HG03432 (cell line): Measurements from ENCODE around the gene AKAP8.
"Not testable (repeated sequence)": the region's sequence is repeated elsewhere in the genome, so short reads cannot be mapped to it uniquely, and the experiment has no call there.

ENCODE experiments used
- ATAC-seq: cut with Tn5 transposase; IDR thresholded peaks from one replicate; pipeline ENCODE4 v1.9.1; 2021; ENCODE audit warnings: mild to moderate bottlenecking, moderate library complexity; ENCODE audit not compliant: unreplicated experiment

AKAP8 gene

DNA sequence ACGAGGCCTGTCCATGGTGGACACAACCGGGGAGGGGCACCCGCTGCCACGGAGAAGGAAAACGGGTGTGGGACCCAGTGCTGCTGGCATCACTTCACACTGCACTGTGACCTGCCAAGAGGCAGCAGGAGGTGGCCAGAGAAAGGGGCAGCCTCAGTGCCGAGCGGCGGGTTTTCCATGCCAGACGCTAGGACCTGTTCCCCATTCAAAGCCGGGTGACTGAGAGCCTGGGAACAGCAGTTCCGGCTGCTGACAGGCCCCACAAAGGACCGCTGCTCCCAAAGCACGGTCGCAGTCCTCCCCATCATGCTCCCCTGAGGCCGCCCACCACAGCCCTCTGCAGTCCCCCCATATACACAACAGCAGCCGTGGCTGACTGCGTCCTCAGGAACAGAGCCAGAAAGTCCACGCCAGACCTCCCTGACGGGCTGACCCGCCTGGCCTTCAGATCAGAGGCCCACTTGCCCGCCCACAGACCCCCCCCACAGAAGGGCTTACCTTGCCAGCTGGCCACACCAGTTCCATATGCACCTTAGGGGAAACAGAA is 5.4 kb downstream of the AKAP8 start:
- no peak for ATAC-seq

DNA sequence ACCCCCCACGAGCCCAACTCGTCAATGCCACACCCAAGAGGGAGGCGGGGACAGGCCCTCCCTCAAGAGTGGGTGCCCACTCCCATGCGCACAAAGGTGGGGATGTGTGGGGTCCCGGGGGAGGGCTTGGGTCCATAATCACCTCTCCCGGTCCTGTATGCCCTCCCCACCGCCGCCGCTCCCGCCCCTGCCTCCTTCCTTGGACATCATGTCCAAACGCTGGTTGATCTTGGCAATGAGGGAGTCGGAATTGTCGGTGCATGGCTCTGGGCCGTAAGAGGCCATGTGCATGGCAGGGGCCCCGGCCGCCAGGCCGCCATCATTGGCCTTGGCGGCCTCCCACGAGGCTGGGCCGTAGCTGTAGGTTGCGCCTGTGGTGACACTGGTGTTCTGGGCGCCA is 5.9 kb downstream of the AKAP8 start:
- ATAC-seq = no peak

DNA sequence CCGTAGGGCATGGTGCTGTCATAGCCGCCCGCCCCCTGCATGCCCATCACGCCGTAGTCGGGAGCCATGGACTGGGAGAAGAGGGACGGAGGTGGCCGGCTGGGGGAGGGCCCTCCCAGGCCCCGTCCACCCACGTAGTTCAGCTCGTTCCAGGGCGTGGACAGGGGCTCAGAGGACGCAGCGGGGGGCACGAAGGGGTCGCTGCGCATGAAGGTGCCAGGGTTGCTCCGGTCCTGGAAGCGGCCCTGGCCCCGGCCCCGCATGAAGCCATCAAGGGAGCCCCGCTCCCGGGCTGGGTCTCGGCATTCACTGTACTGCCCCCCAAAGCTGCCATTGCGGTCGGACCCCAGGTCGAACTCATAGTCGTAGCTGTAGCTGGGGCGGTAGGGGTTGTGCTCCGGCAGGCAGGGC is 6.7 kb downstream of the AKAP8 start:
- no peak for ATAC-seq

DNA sequence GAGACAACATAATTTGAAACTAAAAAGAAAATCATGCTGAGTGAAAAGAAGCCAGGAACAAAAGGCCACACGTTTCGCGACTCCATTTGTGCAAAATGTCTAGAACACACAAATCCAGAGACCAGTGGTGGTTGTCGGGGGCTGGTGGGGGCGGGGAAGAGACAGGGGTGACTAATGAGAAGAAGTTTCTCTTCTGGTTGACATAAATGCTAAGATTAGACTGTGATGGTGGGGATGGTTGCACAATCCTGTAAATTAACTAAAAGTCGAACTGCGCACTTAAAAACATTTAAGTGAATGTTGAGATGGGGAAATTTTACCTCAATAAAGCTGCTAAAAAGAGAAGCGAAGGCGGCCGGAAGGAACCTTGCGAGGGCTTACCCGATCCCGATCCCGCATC is 7.1 kb downstream of the AKAP8 start:
- no peak for ATAC-seq

DNA sequence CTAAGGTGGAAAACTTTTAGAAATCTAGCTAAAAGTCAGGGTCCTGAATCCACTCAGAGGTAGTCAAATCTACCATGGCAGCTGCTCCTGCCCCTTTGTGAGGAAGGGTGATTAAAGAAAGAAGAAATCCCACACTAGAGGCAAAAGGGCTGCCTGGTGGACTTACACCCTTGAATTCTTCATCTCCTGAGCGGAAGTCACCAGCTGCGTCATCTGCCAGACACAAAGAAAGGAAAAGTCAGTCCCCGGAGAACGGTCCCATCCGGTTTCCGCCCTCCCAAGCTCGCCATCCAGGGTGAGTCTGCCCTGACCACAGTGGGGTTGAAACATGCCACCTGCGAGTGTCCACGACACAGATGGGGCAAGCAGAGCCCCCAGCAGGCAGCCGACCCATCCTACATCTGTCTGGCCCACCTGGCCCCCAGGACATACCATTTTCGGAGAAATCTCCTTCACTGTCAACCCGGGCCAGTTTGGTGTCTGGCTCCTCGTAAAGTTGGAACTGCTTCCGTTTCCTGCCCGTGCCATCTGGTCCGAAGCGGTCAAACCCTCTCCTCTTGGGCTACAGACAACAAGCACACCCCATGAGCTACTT is 7.7 kb downstream of the AKAP8 start:
- ATAC-seq = no peak

DNA sequence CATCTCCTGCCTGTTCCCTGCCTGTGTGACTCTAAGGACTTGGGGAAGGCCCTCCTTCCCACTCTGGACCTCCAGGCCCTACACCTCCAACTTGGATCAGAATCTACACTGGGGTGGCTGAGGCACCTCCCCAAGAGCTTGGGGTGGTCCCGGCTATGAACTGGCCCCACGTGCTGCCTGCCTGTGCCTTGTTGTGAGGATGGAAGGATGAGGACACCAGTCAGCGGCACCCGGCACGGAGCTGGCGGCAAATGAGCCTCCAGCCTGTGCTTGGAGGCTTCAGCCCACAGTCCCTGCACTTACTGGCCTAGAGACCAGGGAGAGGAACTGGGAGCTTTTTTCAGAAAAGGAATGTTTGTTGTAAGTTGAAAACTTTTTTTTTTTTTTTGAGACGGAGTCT is 8.5 kb downstream of the AKAP8 start:
- ATAC-seq = no peak

DNA sequence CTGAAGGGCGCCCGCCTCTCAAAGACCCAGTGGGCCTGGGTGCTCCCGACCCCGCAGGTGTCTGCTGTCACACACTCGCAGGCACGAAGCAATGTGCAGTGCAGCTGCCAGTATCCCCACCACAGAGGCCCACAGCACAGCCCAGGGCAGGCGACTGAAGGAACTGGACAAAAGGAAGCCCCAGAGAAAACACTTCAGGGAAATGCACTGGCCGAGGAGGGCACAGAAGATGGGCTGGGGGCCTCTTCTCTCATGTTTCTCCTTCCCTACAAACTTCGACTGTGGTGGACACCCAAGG is 10.0 kb downstream of the AKAP8 start:
- ATAC-seq = no peak

DNA sequence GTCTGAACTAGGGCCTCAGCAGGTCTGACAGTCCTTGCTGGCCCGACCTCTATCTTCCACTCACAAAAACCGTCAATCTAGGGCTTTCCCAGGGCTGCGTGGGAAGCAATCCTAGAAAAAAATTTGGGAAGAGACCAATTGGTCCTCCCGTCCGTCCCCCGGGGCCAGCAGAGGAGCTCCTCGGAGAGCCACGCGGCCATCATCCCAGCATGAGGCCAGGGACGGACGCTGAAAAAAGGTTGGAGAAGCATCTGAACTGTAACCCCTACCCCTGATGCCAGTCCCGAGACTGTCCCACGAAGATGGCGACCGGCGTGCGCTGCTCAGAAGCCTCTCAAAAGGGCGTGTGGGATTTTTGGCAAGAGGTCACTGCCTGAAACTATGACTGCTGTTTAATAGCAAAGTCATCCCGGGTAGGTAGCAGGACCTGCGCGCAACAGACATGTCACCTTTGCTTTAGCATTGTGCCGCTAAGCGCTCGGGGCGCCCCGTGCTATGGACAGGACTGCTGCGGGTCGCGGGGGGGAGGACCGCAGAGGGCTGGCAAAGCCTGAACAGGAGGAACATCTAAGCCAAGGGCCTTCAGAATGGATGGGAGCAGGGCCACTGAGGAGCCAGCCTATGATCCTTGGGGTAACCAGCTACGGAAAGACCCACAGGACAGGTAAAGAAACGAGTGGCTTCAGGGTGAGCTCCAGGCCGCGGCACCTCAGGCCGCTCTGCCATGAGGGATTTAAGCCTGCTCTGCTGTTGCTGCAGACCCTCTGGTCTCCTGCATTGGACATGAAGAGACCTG is 10.6 kb downstream of the AKAP8 start:
- ATAC-seq = no peak

DNA sequence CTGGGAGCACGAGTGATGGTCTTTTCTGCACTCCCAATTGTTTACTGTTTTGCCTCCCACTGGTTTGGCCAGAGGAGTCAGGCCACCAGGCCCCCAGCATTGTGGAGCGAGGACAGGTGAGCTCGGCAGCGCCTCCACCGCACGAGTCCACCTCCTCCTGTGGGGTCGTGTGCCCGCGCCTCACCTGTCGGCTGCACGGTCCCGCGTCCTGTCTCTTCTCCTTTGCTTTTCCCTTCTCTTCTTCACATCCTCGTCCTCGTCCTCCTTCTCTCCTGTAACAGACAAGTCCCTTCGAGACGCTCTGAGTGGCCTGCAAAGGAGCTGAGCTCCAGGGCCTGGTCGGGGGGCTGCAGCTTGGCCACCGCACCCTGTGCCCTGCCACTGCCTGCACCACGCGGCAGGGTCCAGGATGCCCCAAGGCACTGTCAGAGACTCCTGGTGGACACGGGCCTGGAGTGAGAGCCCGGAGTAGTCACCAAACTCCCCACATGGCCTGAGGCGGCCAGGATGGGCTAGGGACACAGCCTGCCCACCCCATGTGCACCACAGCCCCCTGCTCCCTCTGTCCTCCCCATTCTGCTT is 11.4 kb downstream of the AKAP8 start:
- ATAC-seq = no peak

DNA sequence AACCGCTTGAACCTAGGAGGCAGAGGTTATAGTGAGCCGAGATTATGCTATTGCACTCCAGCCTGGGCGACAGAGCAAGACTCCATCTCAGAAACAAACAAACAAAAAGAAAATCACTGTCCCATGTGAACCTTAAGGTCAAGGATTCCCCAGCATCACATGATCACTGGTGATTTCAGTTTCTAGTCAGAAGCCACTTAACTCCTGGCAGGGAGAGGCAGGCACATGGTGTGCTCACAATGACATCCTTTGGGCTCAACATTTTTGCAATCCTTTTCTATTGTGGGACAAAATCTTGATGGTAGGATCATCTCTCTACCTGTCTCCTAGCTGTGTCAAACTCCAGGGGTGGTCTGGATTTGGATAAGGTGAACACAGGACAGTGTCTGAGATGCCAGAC is 12.1 kb downstream of the AKAP8 start:
- no peak for ATAC-seq

DNA sequence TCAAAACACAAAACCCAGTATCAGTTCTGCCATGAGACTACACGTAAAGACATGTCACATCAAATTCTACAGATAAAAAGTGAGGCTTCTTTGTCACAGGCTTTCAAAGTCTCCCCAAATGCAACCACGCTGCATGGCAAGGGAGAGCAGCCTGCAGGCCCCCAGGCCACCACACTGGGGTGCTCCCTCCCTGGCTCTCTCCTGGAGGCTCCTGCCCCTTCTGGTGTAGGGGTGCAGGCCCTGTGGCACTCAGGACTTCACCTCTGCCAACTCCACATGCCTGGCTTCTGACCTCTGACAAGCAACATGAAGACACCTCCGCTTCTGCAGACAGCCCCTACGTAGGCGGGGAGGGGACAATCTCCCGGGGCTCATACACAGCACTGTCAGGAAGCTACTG is 14.3 kb downstream of the AKAP8 start:
- ATAC-seq = no peak

DNA sequence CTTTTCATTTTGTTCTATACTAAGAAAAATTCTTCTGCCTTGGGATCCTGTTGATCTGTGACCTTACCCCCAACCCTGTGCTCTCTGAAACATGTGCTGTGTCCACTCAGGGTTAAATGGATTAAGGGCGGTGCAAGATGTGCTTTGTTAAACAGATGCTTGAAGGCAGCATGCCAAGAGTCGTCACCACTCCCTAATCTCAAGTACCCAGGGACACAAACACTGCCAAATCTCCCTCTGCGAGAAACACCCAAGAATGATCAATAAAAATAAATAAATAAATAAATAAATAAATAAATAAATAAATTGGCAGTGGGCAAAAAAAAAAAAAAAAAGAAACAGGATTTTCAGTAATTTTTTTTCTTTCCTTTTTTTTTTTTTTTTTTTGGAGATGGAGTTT is 15.8 kb downstream of the AKAP8 start:
- ATAC-seq = not testable (repeated sequence)

DNA sequence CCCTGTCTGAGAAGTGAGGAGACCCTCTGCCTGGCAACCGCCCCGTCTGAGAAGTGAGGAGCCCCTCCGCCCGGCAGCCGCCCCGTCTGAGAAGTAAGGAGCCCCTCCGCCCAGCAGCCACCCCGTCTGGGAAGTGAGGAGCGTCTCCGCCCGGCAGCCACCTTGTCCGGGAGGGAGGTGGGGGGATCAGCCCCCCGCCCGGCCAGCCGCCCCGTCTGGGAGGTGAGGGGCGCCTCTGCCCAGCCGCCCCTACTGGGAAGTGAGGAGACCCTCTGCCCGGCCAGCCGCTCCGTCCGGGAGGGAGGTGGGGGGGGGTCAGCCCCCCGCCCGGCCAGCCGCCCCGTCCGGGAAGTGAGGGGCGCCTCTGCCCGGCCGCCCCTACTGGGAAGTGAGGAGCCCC is 16.5 kb downstream of the AKAP8 start:
- not testable (repeated sequence) for ATAC-seq

DNA sequence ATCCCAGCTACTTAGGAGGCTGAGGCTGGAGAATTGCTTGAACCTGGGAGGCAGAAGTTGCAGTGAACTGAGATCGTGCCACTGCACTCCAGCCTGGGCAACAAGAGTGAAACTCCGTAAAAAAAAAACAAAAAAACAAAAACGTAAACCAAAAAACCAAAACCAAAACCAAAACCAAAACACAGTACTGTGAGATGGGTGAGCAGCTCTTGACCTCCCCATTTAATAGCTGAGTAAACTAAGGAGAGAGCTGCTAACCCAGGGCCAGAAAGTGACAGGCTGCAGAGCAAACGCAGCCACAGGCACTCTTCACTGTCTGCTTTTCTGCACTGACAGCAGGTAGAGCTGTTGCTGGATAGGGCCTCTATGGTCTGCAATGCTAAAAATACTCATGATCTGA is 19.6 kb downstream of the AKAP8 start:
- ATAC-seq = not testable (repeated sequence)

DNA sequence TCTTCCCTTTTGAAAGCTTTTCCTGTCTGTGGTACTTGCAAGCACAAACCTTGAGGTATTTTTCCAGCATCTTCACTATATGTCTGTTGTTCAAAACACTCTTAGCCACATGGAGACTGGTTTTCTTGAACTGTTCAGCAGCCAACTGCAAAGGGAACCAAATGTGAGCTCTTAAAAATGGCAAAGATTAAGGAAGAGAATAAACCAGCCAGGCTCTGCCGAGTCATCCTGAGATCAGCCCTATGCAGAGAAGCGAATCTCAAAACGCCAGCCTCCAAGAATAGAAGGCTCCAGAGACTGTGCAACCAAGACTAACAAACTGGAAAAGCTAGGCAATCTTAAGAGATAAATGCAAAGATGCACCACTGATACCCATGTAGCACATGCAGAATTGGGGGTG is 20.7 kb downstream of the AKAP8 start:
- no peak for ATAC-seq

DNA sequence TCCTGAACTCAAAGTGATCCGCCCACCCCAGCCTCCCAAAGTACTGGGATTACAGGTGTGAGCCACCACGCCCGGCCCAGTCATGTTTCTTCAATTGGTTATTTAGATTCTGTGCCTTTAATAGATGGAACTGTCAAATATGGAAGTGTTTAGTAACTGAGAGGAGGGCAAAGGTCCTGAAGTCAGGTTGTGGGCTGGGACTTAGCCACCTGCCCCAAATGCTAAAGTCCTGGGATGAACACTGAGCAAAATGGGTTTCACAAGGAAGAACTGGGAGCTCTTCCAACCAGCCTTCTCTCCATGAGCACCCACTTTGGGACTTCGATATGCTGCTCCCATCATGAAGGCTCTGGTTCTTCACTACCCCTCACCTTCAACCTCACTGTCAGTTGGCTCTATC is 21.7 kb downstream of the AKAP8 start:
- ATAC-seq = no peak

DNA sequence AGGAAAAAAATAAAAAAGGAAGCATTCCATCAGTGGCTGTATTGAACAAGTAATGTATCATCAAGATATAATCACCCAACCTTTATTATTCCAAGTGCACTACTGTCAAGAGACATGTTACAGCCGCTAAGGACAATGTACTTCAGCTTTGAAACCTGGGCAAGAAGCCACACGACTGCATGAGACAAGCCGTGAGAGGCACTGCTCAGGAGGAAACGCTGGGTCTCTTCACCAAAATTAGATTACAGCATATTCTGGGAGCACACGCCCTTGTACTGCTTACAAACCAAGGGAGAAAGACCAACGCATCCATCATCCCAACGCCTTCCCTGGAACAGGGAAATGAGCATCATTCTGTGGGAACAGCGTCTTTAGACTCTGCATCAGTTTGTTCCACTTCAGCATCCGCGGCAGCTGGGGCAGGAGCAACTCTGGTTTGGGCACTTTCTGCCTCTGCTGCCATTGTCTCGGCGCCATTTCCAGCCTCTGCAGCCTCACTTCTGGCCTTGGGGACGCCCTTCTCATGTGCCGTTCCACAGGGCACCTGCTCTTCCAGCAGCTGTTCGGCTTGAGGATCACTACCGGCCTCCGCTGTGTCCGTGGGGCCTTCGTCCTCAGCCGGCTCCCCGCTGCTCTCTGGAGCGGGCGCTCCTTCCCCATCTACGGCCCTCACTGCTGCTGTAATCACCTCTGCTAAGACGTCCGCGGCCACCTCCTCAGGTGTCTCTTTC is 24.9 kb downstream of the AKAP8 start:
- ATAC-seq = no peak

DNA sequence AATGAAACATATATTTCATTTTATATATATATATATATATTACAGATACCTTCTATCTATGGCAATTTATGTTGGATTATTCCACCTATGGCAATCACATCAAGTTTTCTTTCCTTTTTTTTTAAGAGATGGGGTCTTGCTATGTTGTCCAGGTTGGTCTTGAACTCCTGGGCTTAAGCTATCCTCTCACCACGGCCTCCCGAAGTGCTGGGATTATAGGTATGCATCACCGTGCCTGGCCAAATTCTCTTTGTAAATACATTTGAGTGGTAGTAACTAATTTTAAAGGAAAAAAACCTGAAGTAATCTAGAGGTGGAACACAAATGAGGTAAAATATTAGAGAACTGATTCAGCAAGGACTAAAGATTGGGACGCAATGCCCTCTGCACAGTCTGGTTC is 25.7 kb downstream of the AKAP8 start:
- ATAC-seq = no peak

DNA sequence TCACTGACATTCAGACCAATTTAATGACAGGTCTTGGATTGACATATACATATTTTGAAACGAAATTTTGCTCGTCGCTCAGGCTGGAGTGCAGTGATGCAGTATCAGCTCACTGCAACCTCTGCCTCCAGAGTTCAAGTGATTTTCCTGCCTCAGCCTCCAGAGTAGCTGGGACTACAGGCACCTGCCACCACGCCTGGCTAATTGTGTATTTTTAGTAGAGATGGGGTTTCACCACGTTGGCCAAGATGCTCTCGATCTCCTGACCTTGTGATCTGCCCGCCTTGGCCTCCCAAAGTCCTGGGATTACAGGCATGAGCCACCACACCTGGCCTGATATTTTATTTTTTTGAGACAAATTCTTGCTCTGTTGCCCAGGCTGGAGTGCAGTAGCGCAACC is 27.1 kb downstream of the AKAP8 start:
- not testable (repeated sequence) for ATAC-seq

DNA sequence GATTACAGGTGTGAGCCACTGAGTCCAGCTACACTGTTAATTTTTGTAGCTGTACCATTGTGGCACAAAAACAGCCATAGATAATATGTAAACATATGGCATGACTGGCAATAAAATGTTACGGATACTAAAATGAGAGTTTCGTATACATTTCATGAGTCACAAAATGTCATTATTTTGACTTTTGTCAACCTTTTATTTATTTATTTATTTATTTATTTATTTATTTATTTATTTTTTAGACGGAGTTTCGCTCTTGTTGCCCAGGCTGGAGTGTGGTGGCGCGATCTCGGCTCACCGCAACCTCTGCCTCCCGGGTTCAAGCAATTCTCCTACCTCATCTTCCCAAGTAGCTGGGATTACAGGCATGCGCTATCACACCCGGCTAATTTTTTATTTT is 38.3 kb downstream of the AKAP8 start:
- not testable (repeated sequence) for ATAC-seq

DNA sequence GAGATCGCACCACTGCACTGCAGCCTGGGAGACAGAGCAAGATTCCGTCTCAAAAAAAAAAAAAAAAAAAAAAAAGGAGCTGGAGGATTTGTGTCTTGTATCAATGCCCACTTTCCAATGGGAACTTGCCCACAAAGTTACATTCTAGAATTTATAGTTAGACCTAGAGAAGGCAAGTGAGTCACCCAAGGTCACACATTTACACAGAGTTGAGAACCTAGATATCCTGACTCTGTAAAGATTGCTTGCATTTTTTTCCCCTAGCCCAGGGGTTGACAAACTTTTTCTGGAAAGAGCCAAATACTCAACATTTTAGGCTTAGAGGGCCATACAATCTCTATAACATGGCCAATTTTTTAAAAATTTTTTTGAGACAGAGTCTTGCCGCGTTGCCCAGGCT is 39.5 kb downstream of the AKAP8 start:
- ATAC-seq = no peak

DNA sequence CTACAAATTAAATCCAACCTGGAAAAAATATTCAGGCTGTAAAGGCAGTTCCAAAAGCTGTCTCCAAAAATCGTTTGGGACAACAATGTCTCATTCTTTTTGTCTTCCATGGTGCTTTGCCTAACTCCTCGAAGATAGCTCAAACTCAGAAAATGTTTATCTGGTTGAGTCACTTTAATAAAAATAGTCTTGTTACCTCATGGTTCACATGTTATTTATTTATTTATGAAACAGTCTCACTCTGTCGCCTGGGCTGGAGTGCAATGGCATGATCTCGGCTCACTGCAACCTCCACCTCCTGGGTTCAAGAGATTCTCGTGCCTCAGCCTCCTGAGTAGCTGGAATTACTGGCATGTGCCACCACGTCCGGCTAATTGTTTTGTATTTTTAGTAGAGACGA is 42.4 kb downstream of the AKAP8 start:
- no peak for ATAC-seq
